Thyroid gland (tissue), 4 donors: ENCODE results near the gene PLA2G4D. TPM values are rescaled to one million over a fixed set of nuclear protein-coding genes. Genes with fewer than 3 reads are reported as not detected.

Experiments
- DNase-seq, 2 donors: peaks; one replicate each; pipeline ENCODE4 v3.0.0-alpha.2; 2019
- H3K27ac ChIP-seq, 3 donors: fragments of 200-600 bp; sonication (generic); 1 replicate in 2 of 3; 2 replicates in 1 of 3; pipeline ENCODE4 v1.5.1; 2016 to 2019; ENCODE audit warnings: mild to moderate bottlenecking in 1 of 3, moderate library complexity in 1 of 3
- H3K27me3 ChIP-seq: fragments of 200-600 bp; sonication (generic); one replicate; pipeline ENCODE4 v1.5.1; 2019
- H3K36me3 ChIP-seq, 2 donors: fragments of 200-600 bp; sonication (generic); one replicate each; pipeline ENCODE4 v1.5.1; 2016 to 2019
- H3K4me1 ChIP-seq, 2 donors: fragments of 200-600 bp; sonication (generic); one replicate each; pipeline ENCODE4 v1.5.1; 2017 to 2019
- H3K4me3 ChIP-seq, 3 donors: fragments of 200-600 bp; sonication (generic); replicated peaks in 1 of 3; 1 replicate in 2 of 3; 2 replicates in 1 of 3; pipeline ENCODE4 v1.5.1; 2016; ENCODE audit warnings: mild to moderate bottlenecking in 1 of 3
- H3K9me3 ChIP-seq: fragments of 200-600 bp; sonication (generic); one replicate; pipeline ENCODE4 v1.5.1; 2017
- POLR2A ChIP-seq, 2 donors: fragments of 450-650 bp; IDR thresholded peaks; one replicate each; pipeline ENCODE4 v1.6.1; 2017; ENCODE audit warnings: antibody characterized with exemption in 2 of 2, mild to moderate bottlenecking in 2 of 2, moderate library complexity in 1 of 2
- WGBS, 2 donors: methylation state at CpG; one replicate each; pipeline ENCODE4 v1.1.5; 2017; 5-methylcytosine and 5-hydroxymethylcytosine counted together
- intact Hi-C: fragments of 100-400 bp; cut with DNase I; formaldehyde crosslinking; loops from one replicate; pipeline ENCODE4 v1.15.1; 2023
- total RNA-seq, 4 donors: library from RNA; depleted of rRNA; stranded (reverse); fragments of >200 nt; gene quantifications; one replicate each; pipeline ENCODE4 v1.2.3, GENCODE V29; 2016
- TF ChIP-seq, protein P1 (sequence below), 6 experiments: fragments of 200-600 bp in 3 of 6; fragments of 450-650 bp in 3 of 6; sonication (generic) in 3 of 6; IDR thresholded peaks; one replicate each; pipeline ENCODE4 v1.5.1; 2016 to 2019; ENCODE audit warnings: antibody characterized with exemption in 6 of 6, mild to moderate bottlenecking in 2 of 6, inconsistent platforms in 1 of 6, moderate library complexity in 1 of 6

The PLA2G4D gene
- total RNA-seq, 4 donors from 2014 or later: not detected

DNA sequence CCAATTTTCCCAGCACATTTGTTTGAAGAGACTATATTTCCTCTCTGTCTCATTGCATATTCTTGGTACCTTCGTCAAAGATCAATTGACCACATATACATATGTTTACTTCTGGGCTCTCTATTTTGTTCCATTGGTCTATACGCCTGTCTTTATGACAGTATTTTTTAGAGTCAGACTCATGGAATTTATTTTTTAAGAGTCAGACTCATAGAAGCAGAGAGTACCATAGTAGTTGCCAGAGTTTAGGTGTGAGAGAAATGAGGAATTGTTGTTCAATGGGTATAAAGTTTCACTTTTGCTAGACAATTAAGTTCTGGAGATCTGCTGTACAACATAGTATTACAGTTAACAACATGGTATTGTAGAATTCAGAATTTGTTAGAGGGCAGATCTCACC, 35.0 kb upstream of the PLA2G4D start:
- no peaks in the 10 kb centered on the region for H3K9me3 ChIP-seq
- H3K4me1 ChIP-seq: peaks cover 0 to 7% of the 10 kb centered on the region in 2 donors
- no peaks in the 10 kb centered on the region for H3K27me3 ChIP-seq
- intact Hi-C loops: no loop called here
- H3K27ac ChIP-seq: no peak overlapping the region
- DNase-seq: no peak
- WGBS, 2 donors: 89 to 94% methylated on average over 2 of the region's 2 CpGs
- H3K36me3 ChIP-seq: no peaks in the 10 kb centered on the region
- no peak overlapping the region for H3K4me3 ChIP-seq
- TF ChIP-seq, protein P1, sequence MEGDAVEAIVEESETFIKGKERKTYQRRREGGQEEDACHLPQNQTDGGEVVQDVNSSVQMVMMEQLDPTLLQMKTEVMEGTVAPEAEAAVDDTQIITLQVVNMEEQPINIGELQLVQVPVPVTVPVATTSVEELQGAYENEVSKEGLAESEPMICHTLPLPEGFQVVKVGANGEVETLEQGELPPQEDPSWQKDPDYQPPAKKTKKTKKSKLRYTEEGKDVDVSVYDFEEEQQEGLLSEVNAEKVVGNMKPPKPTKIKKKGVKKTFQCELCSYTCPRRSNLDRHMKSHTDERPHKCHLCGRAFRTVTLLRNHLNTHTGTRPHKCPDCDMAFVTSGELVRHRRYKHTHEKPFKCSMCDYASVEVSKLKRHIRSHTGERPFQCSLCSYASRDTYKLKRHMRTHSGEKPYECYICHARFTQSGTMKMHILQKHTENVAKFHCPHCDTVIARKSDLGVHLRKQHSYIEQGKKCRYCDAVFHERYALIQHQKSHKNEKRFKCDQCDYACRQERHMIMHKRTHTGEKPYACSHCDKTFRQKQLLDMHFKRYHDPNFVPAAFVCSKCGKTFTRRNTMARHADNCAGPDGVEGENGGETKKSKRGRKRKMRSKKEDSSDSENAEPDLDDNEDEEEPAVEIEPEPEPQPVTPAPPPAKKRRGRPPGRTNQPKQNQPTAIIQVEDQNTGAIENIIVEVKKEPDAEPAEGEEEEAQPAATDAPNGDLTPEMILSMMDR (IDR thresholded peaks at IDR 0.05): no peak
- TF ChIP-seq POLR2A (IDR thresholded peaks at IDR 0.05): no peak

DNA sequence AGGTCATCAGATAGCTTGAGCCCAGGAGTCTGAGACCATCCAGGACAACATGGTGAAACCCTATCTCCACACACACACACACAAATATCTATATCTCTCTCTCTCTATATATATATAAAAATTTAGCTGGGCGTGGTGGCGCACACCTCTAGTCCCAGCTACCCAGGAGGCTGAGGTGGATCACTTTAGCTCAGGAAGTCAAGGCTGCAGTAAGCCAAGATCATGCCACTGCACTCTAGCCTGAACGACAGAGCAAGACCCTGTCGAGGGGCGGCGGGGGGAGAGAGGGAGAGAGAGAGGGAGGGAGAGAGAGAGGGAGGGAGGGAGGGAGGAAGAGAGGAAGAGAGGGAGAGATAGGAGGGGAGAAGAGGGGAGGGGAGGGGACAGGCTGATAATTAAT, 34.1 kb upstream of the PLA2G4D start:
- no peaks in the 10 kb centered on the region for H3K36me3 ChIP-seq
- H3K4me1 ChIP-seq: peaks cover 0 to 7% of the 10 kb centered on the region in 2 donors
- WGBS, 2 donors: 63 to 70% methylated on average over 6 of the region's 6 CpGs
- DNase-seq: no peak
- H3K9me3 ChIP-seq: no peaks in the 10 kb centered on the region
- no peak overlapping the region for H3K4me3 ChIP-seq
- H3K27me3 ChIP-seq: no peaks in the 10 kb centered on the region
- intact Hi-C loops: no loop called here
- TF ChIP-seq, protein P1 (IDR thresholded peaks at IDR 0.05): no peak
- no peak for TF ChIP-seq POLR2A (IDR thresholded peaks at IDR 0.05)
- no peak overlapping the region for H3K27ac ChIP-seq

DNA sequence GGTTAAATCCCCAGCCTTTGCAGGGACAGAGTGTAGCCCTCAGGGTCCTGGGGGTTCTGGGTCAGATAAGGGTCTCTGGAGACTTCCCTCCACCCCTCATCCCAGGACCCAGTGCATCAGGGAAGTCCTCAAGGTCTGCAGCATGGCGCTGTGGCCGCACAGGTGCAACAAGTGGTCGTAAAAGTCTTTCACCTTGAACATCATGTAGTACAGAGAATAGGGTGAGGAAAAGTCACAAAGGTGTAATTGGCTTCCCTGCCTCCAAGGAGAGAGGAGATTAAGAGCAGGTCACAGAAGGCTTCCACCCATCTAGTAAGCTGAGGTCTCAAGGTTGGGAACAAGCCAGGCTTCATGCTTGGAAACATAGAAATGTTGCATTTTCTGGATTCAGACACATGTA, 29.2 kb upstream of the PLA2G4D start:
- Histone ChIP-seq H3K36me3 (no peaks in the 10 kb centered on the region), H3K4me1 (no peaks in the 10 kb centered on the region), H3K27me3 (no peaks in the 10 kb centered on the region), H3K9me3 (no peaks in the 10 kb centered on the region), H3K4me3 (no peak overlapping the region), H3K27ac (no peak overlapping the region)
- TF ChIP-seq, protein P1 (IDR thresholded peaks at IDR 0.05): no peak
- TF ChIP-seq POLR2A (IDR thresholded peaks at IDR 0.05): no peak
- no peak for DNase-seq
- intact Hi-C loops: no loop called here
- WGBS, 2 donors: 85 to 92% methylated on average over 3 of the region's 3 CpGs

DNA sequence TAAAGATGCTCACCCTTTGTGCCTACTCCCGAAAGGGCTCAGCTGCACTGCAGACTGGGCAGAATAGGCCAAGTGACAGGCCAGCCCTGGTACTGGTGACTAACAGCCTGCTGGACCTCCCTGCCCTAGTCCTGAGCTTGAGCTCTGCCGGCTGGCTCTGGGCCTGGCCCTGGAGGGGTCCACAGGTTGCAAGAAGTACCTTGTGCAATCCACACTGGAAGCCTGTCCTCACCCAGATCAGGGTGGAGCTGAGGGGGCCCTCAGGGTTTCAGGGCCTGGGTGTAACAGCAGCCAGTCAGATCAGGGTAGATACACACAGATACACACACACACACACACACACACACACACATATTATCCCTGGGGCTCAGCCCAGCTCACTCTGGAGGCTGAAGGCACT, 27.3 kb upstream of the PLA2G4D start:
- intact Hi-C loops: no loop called here
- Histone ChIP-seq H3K27me3 (no peaks in the 10 kb centered on the region), H3K36me3 (no peaks in the 10 kb centered on the region), H3K9me3 (no peaks in the 10 kb centered on the region), H3K4me3 (no peak overlapping the region), H3K27ac (no peak overlapping the region), H3K4me1 (no peaks in the 10 kb centered on the region)
- 0% methylated on average over 1 of the region's 2 CpGs; no CpG with 5 or more reads in 1 of the 2 donors for WGBS, 2 donors
- DNase-seq: peak in 1 of 2 donors; percentile 57
- TF ChIP-seq POLR2A (IDR thresholded peaks at IDR 0.05): no peak
- TF ChIP-seq, protein P1 (IDR thresholded peaks at IDR 0.05): no peak

DNA sequence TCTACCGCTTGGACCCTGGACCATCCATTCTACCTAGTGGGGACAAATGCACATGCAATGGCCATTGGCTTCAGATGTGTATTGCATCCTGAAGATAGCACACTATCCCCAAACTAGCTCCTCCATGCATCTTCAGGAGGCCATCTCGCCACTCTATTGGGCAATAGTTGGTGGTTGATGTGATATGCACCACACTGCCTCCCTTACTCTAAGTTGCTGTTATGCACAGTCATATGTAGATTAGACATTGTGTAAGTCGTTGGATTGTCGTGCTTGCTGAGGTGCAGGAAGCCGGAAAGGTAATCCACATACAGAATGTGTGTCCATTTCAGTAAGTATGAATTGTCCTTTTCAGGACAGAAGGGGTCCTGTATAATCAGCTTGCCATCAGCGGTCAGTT, 26.7 kb upstream of the PLA2G4D start:
- TF ChIP-seq, protein P1 (IDR thresholded peaks at IDR 0.05): no peak
- no peak for TF ChIP-seq POLR2A (IDR thresholded peaks at IDR 0.05)
- no peaks in the 10 kb centered on the region for H3K9me3 ChIP-seq

More for the DNA sequence above, 26.7 kb upstream of the PLA2G4D start:
- H3K27me3 ChIP-seq: no peaks in the 10 kb centered on the region
- H3K27ac ChIP-seq: no peak overlapping the region
- WGBS, 2 donors: 93 to 95% methylated on average over 6 of the region's 6 CpGs
- no peaks in the 10 kb centered on the region for H3K36me3 ChIP-seq
- no peak for DNase-seq
- H3K4me3 ChIP-seq: no peak overlapping the region
- H3K4me1 ChIP-seq: no peaks in the 10 kb centered on the region
- intact Hi-C loops: no loop called here
